Ishikawa (cell line): Measurements from ENCODE around the gene C11orf21.

ENCODE experiments used
- FOXM1 ChIP-seq: IDR thresholded peaks from 2 replicates; pipeline ENCODE4 v1.6.1; 2012; ENCODE audit warnings: low read depth, borderline replicate concordance
- TCF12 ChIP-seq: IDR thresholded peaks from 2 replicates; pipeline ENCODE4 v1.6.1; 2012; ENCODE audit warnings: low read depth

GRCh38 chr11:2342557-2342956 lies 40.8 kb upstream of the C11orf21 start:
- TF ChIP-seq TCF12 (no peak), FOXM1 (no peak)
